Calu3 (cell line): ENCODE measurements around the gene SLC1A5. TPM values are rescaled to one million over a fixed set of nuclear protein-coding genes. Genes with fewer than 3 reads are reported as not detected.

Experiments
- BruUV-seq: library from RNA; stranded (reverse); fragments of 400-500 nt; replicated peaks from 2 replicates; lab custom pipeline; 2021; lab: Mats Ljungman, UMichigan
- CTCF ChIA-PET: fragments of 300-600 bp; sonication (Branson Sonifier 250); formaldehyde crosslinking; loops from one replicate; lab custom pipeline; 2022; ENCODE audit warnings: antibody characterized with exemption; lab: Charles Lee
- DNase-seq: peaks from one replicate; pipeline ENCODE4 v3.0.0; 2022
- H3K27ac Mint-ChIP-seq: one replicate; pipeline ENCODE4 v1.8.0; 2022; ENCODE audit warnings: mixed read lengths; ENCODE audit not compliant: unreplicated experiment
- H3K27me3 Mint-ChIP-seq: one replicate; pipeline ENCODE4 v1.8.0; 2022; ENCODE audit warnings: mixed read lengths; ENCODE audit not compliant: unreplicated experiment
- H3K36me3 Mint-ChIP-seq: one replicate; pipeline ENCODE4 v1.8.0; 2022; ENCODE audit warnings: mild to moderate bottlenecking, moderate library complexity, mixed read lengths; ENCODE audit not compliant: insufficient read depth, unreplicated experiment
- H3K4me1 Mint-ChIP-seq: one replicate; pipeline ENCODE4 v1.8.0; 2022; ENCODE audit warnings: mild to moderate bottlenecking, low read depth, mixed read lengths; ENCODE audit not compliant: unreplicated experiment
- H3K4me3 Mint-ChIP-seq: one replicate; pipeline ENCODE4 v1.8.0; 2022; ENCODE audit warnings: mild to moderate bottlenecking, low read depth, moderate library complexity, mixed read lengths; ENCODE audit not compliant: unreplicated experiment
- H3K9me3 Mint-ChIP-seq: one replicate; pipeline ENCODE4 v1.8.0; 2022; ENCODE audit warnings: low read depth, mixed read lengths; ENCODE audit not compliant: unreplicated experiment
- intact Hi-C: fragments of 100-400 bp; cut with micrococcal nuclease; formaldehyde crosslinking; loops from one replicate; pipeline ENCODE4 v1.10.0; 2022; ENCODE audit not compliant: unreplicated experiment
- total RNA-seq: library from RNA; stranded (reverse); gene quantifications from 2 replicates; pipeline ENCODE4 v1.2.3, GENCODE V29; 2022
- TF ChIP-seq, protein P1 (sequence below): fragments of 200-600 bp; IDR thresholded peaks from one replicate; pipeline ENCODE4 v1.8.0; 2022; ENCODE audit warnings: antibody characterized with exemption; ENCODE audit not compliant: unreplicated experiment

SLC1A5 gene
- total RNA-seq, 1 experiment from 2014 or later, result 250 TPM

DNA sequence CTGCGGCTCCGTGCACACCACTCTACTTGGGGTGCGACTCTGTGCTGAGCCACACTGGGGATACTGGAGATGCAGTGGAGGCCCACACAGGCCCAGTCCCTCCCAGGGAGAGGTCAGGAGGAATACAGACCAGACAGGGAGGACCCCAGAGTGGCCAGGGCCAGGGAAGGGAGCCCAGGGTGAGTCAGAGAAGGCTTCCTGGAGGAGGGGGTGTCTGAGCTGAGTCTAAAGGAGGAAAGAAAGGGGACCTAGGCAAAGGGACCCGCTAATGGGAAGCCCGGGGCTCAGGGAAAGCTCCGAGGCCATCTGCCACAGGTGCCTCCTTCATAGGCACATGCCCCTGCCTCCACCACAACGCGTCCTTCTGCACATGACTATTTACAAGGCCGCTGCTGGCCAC, 58.2 kb downstream of the SLC1A5 start:
- Mint-ChIP-seq H3K27ac (no peak overlapping the region), H3K9me3 (no peaks in the 10 kb centered on the region), H3K27me3 (no peaks in the 10 kb centered on the region), H3K36me3 (peaks cover 74% of the 10 kb centered on the region), H3K4me1 (peaks cover 55% of the 10 kb centered on the region), H3K4me3 (no peak overlapping the region)
- TF ChIP-seq, protein P1, sequence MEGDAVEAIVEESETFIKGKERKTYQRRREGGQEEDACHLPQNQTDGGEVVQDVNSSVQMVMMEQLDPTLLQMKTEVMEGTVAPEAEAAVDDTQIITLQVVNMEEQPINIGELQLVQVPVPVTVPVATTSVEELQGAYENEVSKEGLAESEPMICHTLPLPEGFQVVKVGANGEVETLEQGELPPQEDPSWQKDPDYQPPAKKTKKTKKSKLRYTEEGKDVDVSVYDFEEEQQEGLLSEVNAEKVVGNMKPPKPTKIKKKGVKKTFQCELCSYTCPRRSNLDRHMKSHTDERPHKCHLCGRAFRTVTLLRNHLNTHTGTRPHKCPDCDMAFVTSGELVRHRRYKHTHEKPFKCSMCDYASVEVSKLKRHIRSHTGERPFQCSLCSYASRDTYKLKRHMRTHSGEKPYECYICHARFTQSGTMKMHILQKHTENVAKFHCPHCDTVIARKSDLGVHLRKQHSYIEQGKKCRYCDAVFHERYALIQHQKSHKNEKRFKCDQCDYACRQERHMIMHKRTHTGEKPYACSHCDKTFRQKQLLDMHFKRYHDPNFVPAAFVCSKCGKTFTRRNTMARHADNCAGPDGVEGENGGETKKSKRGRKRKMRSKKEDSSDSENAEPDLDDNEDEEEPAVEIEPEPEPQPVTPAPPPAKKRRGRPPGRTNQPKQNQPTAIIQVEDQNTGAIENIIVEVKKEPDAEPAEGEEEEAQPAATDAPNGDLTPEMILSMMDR, result no peak
- no TSS peak for BruUV-seq
- DNase-seq, result no peak
- CTCF ChIA-PET, result interaction anchor here (1.0 to 1.5 kb wide), 2 partner anchors 16 to 68 kb away, joined by 3 to 5 read pairs; no protein-coding TSS in a partner anchor
- intact Hi-C loops, result no loop called here

DNA sequence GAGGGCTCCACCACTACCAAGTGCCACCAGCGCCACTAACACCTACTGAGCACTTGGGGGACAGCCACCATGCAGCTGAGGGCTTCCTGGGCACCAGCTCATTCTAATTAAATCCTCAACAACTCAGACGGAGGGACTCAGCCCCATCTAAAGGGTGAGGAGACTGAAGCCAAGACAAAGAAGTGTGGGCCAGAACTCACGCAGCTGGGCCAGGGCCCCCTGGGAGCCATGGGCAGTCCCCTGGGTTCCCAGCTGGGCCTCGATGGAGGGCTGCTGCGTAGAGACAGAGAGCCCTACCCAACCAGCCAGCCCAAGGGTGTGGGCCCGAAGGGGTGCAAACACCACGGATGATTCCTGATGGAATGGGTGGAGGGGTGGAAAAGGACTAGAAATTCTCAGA, 58.7 kb downstream of the SLC1A5 start:
- Mint-ChIP-seq H3K36me3 (peaks cover 74% of the 10 kb centered on the region), H3K4me3 (no peak overlapping the region), H3K27me3 (no peaks in the 10 kb centered on the region), H3K27ac (no peak overlapping the region), H3K4me1 (peaks cover 55% of the 10 kb centered on the region), H3K9me3 (no peaks in the 10 kb centered on the region)
- DNase-seq, result no peak
- TF ChIP-seq, protein P1, result no peak
- no TSS peak for BruUV-seq
- intact Hi-C loops, result no loop called here
- CTCF ChIA-PET, result interaction anchor here (1.0 to 1.5 kb wide), 2 partner anchors 14 to 16 kb away, joined by 3 to 9 read pairs; no protein-coding TSS in a partner anchor

DNA sequence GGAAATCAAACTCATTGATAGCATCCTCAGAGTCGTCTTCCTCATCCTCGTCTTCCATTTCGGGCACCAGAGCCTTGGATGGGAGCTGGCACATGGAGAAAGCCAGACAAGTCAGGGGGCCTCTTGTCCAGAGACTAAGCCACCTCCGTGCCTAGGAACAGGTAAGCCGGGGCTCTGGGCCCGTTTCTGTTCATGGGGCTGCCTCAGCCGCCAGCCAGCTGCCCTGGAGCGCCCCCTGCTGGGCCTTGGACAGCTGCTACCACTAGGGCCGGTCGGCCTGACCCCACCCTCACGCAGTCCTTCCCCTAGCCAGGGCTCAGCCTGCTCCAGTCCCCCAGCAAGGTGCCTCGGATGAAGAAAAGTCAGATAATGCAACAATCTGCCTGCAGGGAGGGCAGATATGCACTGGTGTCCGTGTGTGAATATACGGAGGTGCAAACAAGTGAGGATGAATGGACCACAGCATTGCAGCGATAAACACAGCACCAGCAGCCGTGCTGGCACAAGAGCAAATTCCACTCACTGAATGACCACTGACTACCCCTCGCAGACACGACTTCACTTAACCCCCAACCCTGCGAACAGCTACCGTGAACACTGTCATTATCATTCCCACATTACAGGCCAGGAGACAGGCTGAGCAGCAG, 59.6 kb downstream of the SLC1A5 start:
- intact Hi-C loops, result no loop called here
- Mint-ChIP-seq H3K27ac (no peak overlapping the region), H3K4me3 (no peak overlapping the region), H3K27me3 (no peaks in the 10 kb centered on the region), H3K4me1 (peaks cover 52% of the 10 kb centered on the region), H3K9me3 (no peaks in the 10 kb centered on the region), H3K36me3 (peaks cover 74% of the 10 kb centered on the region)
- no TSS peak for BruUV-seq
- TF ChIP-seq, protein P1, result peak; percentile 91
- peak; percentile 87 for DNase-seq
- CTCF ChIA-PET, result interaction anchor here (0.8 to 1.0 kb wide), 5 partner anchors 11 to 112 kb away, joined by 3 to 9 read pairs (median 5); no protein-coding TSS in a partner anchor

DNA sequence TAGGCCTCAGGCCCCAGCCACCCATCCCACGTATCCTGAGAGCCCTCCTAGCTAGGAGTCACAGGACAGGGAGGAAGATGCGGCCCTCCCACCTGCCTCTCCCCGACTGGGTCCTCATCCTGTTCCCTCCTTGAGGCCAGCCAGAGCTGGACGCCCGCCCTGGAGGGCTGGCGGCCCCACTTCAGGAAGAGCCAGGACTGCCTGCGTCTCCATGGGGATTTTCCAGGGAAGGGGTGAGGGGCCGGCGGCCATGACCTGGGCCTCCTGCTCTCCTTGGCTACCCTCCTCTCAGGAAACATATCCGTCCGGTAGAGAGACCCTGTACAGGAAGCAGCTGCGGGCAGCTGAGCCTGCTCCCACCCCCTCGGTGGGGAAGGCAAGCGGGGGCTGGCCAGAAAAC, 60.2 kb downstream of the SLC1A5 start:
- Mint-ChIP-seq H3K27ac (no peak overlapping the region), H3K36me3 (peaks cover 76% of the 10 kb centered on the region), H3K27me3 (no peaks in the 10 kb centered on the region), H3K4me3 (no peak overlapping the region), H3K4me1 (peaks cover 46% of the 10 kb centered on the region), H3K9me3 (no peaks in the 10 kb centered on the region)
- no peak for DNase-seq
- BruUV-seq, result no TSS peak
- TF ChIP-seq, protein P1, result no peak
- intact Hi-C loops, result no loop called here
- CTCF ChIA-PET, result interaction anchor here (0.8 to 1.0 kb wide), 4 partner anchors 10 to 111 kb away, joined by 3 to 6 read pairs (median 4); no protein-coding TSS in a partner anchor
